ENCODE data around the gene ARHGAP33. TPM values are rescaled to one million over a fixed set of nuclear protein-coding genes. Genes with fewer than 3 reads are reported as not detected.

The ARHGAP33 gene
- total RNA-seq, 1 experiment from 2014 or later = 27.0 TPM

- DNase-seq = no peak
- intact Hi-C loops (cut with micrococcal nuclease; ENCODE audit: unreplicated experiment) = no loop called here
- H3K4me1 Mint-ChIP-seq (ENCODE audit: low read depth, unreplicated experiment) = peaks cover 12% of the 10 kb centered on the region
- no peak overlapping the region for H3K4me3 Mint-ChIP-seq (ENCODE audit: low read depth, unreplicated experiment)
- H3K9me3 Mint-ChIP-seq (ENCODE audit: low read depth, unreplicated experiment) = no peaks in the 10 kb centered on the region
- H3K36me3 Mint-ChIP-seq (ENCODE audit: insufficient read depth, unreplicated experiment) = no peaks in the 10 kb centered on the region
- H3K27ac Mint-ChIP-seq (ENCODE audit: unreplicated experiment) = no peak overlapping the region
- CTCF ChIA-PET = interaction anchor here (0.6 to 0.9 kb wide), 2 partner anchors 8 to 48 kb away, joined by 3 to 5 read pairs; no protein-coding TSS in a partner anchor
- TF ChIP-seq CTCF (IDR thresholded peaks at IDR 0.05; ENCODE audit: unreplicated experiment) = no peak
- H3K27me3 Mint-ChIP-seq (ENCODE audit: unreplicated experiment) = peaks cover 37% of the 10 kb centered on the region
- BruUV-seq (replicated peaks) = no TSS peak
Observed at GRCh38 chr19:35811317-35812219, 36.2 kb downstream of the ARHGAP33 start.

DNA sequence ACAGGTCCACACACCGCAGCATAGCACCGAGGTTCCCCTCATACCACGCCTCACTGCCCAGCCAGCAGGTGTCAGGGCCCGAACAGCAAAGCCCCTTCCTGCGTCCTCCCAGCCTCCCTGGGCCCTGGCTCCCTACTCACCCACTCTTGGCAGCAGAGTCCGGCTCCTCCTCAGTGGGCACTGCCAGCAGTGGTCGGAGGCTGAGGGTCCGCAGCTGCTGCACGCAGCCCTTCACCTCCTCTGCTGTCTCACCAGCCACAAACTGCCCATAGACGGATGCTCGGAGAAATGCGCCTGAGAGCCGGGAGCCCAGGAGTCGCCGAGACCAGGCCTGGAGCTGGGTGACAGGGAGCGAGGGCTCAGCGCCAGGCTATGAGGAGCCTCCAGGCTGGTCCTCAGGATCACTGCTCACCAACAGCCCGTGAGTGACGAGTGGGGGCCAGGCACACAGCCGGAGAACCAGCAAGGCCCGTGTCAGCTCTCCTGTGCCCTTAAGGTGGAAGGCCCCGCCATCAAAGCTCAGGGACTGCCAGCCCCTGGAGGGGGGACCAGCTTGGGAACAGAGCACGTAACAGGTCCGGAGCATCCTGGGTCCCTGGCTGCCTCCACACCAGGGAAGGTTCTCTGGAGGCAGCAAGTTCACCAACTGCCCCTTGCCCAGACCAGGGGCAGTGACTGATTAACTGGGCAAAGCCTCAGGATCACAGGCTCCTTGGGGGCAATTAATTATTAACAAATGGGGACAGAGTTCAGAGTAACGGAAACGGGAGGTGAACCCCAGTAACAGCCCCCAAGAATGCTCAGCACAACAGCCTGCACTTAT lies 37.1 kb downstream of the ARHGAP33 start, which contains the start of gene PRODH2:
Gene PRODH2, minus strand, starts transcription at position 626 of the 823 bp plus-strand sequence. Its CDS starts 40 bp downstream, at position 586.
- no peaks in the 10 kb centered on the region for H3K9me3 Mint-ChIP-seq (ENCODE audit: low read depth, unreplicated experiment)
- no peak within 1 kb of the TSS for H3K27ac Mint-ChIP-seq (ENCODE audit: unreplicated experiment)
- no peak for DNase-seq
- TF ChIP-seq CTCF (IDR thresholded peaks at IDR 0.05; ENCODE audit: unreplicated experiment) = no peak
- no peaks in the 10 kb centered on the region for H3K36me3 Mint-ChIP-seq (ENCODE audit: insufficient read depth, unreplicated experiment)
- CTCF ChIA-PET = interaction anchor here (0.6 to 0.9 kb wide), 2 partner anchors 7 to 22 kb away, joined by 3 to 4 read pairs; no protein-coding TSS in a partner anchor
- H3K4me3 Mint-ChIP-seq (ENCODE audit: low read depth, unreplicated experiment) = no peak within 1 kb of the TSS
- H3K27me3 Mint-ChIP-seq (ENCODE audit: unreplicated experiment) = peaks cover 33% of the 10 kb centered on the region
- H3K4me1 Mint-ChIP-seq (ENCODE audit: low read depth, unreplicated experiment) = peaks cover 12% of the 10 kb centered on the region
- intact Hi-C loops (cut with micrococcal nuclease; ENCODE audit: unreplicated experiment) = no loop called here
- no TSS peak for BruUV-seq (replicated peaks)

GRCh38 chr19:35813043-35813890 lies 37.9 kb downstream of the ARHGAP33 start:
- H3K4me1 Mint-ChIP-seq (ENCODE audit: low read depth, unreplicated experiment) = peaks cover 12% of the 10 kb centered on the region
- intact Hi-C loops (cut with micrococcal nuclease; ENCODE audit: unreplicated experiment) = no loop called here
- H3K27ac Mint-ChIP-seq (ENCODE audit: unreplicated experiment) = no peak overlapping the region
- no peaks in the 10 kb centered on the region for H3K9me3 Mint-ChIP-seq (ENCODE audit: low read depth, unreplicated experiment)
- peaks cover 31% of the 10 kb centered on the region for H3K27me3 Mint-ChIP-seq (ENCODE audit: unreplicated experiment)
- DNase-seq = no peak
- H3K4me3 Mint-ChIP-seq (ENCODE audit: low read depth, unreplicated experiment) = no peak overlapping the region
- no TSS peak for BruUV-seq (replicated peaks)
- no peak for TF ChIP-seq CTCF (IDR thresholded peaks at IDR 0.05; ENCODE audit: unreplicated experiment)
- CTCF ChIA-PET = interaction anchor here (0.6 kb wide), 1 partner anchor 118 kb away, joined by 3 read pairs; no protein-coding TSS in a partner anchor
- H3K36me3 Mint-ChIP-seq (ENCODE audit: insufficient read depth, unreplicated experiment) = no peaks in the 10 kb centered on the region
